Cardiac muscle cell (in vitro differentiated cells and primary cell): ENCODE results near the gene ZBTB47. TPM values are rescaled to one million over a fixed set of nuclear protein-coding genes. Genes with fewer than 3 reads are reported as not detected.

Experiments used
- DNase-seq, 2 donors: peaks; one replicate each; pipeline versions ENCODE4 v3.0.0 to v3.0.0-alpha.2; 2010 to 2017; ENCODE audit warnings: low read depth in 1 of 2, low spot score in 1 of 2
- H3K27ac ChIP-seq: fragments of 200-600 bp; sonication (generic); 2 replicates; pipeline ENCODE4 v1.5.1; 2016
- H3K27me3 ChIP-seq: fragments of 200-600 bp; sonication (generic); 2 replicates; pipeline ENCODE4 v1.6.0; 2016; ENCODE audit warnings: control low read depth
- H3K36me3 ChIP-seq: fragments of 200-600 bp; sonication (generic); 2 replicates; pipeline ENCODE4 v1.5.1; 2016; ENCODE audit warnings: control low read depth
- H3K4me1 ChIP-seq: fragments of 200-600 bp; sonication (generic); 2 replicates; pipeline ENCODE4 v1.8.1; 2017; ENCODE audit warnings: low read depth, mild to moderate bottlenecking, mixed run types
- H3K4me3 ChIP-seq: fragments of 200-600 bp; sonication (generic); 2 replicates; pipeline ENCODE4 v1.5.1; 2016; ENCODE audit warnings: mild to moderate bottlenecking
- H3K9me3 ChIP-seq: fragments of 200-600 bp; sonication (generic); 2 replicates; pipeline ENCODE4 v1.5.1; 2017; ENCODE audit warnings: low read depth, mild to moderate bottlenecking, control low read depth
- CTCF ChIP-seq: IDR thresholded peaks from 2 replicates; pipeline ENCODE4 v1.5.1; 2012; ENCODE audit warnings: low read depth, mild to moderate bottlenecking, low read length
- polyA plus RNA-seq: library from polyadenylated mRNA; unstranded; fragments of >200 nt; fragmentation: Nextera tagmentation; extraction: Ambion mirVana; gene quantifications from 2 replicates; pipeline ENCODE4 v1.2.1, GENCODE V29; 2016
- total RNA-seq: library from RNA; depleted of rRNA; stranded (reverse); fragments of >200 nt; gene quantifications from 2 replicates; pipeline ENCODE4 v1.2.3, GENCODE V29; 2016

The ZBTB47 gene
- total and polyA plus RNA-seq, 2 experiments from 2014 or later = 4.1 to 30.1 TPM

DNA sequence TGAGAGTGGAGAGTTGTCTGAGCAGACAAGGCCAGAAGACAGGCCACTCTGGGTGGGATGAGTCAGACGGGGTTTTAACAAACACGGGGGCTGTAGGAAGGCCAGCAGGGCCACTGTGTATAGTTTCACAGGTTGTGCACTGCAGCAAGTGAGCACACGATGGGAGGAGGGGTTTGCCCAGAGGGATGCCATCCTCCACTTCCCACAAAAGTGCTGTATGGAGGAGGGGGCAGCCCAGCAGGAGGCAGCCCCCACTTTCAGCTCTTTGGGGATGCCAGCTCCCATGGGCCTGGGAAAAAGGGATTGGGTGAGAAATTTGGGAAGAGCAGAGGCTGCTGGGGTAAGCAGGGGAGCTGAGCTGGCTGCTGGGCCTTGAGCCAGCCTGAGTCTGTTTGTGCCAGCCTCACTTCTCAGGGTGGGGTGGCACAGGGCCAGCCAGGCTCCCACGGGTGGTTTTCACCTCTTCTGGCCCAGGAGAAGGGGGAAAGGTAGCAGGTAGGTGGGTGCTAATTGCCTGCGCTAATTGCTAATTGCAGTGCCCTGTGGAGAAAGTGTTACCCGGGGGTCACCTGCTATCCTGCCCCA is 6.7 kb downstream of the ZBTB47 start:
- TF ChIP-seq CTCF = no peak
- H3K4me1 ChIP-seq = no peaks in the 10 kb centered on the region
- H3K9me3 ChIP-seq = no peaks in the 10 kb centered on the region
- no peaks in the 10 kb centered on the region for H3K27me3 ChIP-seq
- no peak overlapping the region for H3K27ac ChIP-seq
- H3K36me3 ChIP-seq = peaks cover 4% of the 10 kb centered on the region
- no peak for DNase-seq
- H3K4me3 ChIP-seq = no peak overlapping the region

- H3K27ac ChIP-seq = no peak overlapping the region
- no peak overlapping the region for H3K4me3 ChIP-seq
- H3K36me3 ChIP-seq = peaks cover 4% of the 10 kb centered on the region
- no peak for DNase-seq
- H3K4me1 ChIP-seq = peaks cover 1% of the 10 kb centered on the region
- no peaks in the 10 kb centered on the region for H3K27me3 ChIP-seq
- no peak for TF ChIP-seq CTCF
- H3K9me3 ChIP-seq = no peaks in the 10 kb centered on the region
Observed at GRCh38 chr3:42660898-42661297, 7.4 kb downstream of the ZBTB47 start.

DNA sequence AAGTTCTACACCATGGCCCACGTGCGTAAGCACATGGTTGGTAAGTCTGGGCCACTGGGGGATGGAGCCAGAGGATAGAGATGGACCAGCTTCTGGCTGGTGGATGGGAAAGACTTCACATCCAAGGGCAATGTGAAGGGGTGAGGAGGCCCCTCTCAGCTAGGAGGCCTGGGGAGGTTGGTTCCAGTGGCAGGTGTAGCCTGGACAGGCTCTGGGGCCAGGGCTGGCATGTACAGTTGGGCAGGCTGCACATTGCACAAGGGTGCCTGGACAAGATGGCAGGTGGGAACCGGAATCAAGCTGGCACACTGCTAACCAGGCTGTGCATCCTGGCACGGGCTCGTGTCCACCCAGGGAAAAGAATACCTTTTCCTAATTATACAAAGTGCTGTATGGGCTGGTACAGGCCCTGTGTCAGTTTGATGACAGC is 8.1 kb downstream of the ZBTB47 start:
- H3K9me3 ChIP-seq = no peaks in the 10 kb centered on the region
- peaks cover 8% of the 10 kb centered on the region for H3K4me1 ChIP-seq
- no peak overlapping the region for H3K27ac ChIP-seq
- DNase-seq = no peak
- TF ChIP-seq CTCF = no peak
- peaks cover 4% of the 10 kb centered on the region for H3K36me3 ChIP-seq
- H3K27me3 ChIP-seq = no peaks in the 10 kb centered on the region
- no peak overlapping the region for H3K4me3 ChIP-seq

DNA sequence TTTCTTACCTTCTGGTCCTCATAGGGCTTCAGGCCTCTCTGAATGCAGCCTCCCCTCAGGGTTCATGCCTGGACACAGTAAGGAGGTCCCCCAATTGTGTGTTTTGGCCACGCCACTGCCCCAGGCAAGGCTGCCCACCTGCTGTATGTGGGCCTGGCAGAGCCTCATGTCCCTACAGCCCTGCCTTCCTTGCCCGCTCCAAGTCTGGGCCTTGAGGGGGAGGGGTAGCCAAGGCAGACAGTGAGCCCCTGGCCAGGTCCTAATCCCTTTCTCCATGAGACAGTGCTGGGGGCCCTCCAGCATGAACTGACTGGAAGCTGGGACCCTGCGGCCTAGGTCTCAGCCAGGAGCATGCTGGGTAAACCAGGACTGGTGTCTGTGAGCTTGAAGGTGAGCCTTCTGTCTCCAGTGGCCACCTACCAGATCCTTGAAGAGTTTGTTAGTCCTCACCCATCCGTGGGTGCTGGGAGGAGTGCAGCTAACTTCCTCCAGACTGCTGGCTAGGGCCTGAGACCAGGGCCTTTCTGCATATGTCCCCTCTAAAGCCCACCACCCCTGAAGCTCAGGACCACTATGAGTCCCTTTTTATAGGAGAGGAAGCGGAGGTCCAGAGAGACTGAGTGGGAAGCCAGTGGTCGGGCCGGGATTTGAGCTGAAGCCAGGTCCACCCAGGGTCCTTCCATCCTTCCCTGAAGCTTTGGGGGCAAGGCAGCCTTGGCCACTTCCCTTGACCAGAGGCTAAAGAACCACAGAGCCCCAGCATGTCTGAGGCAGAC is 8.7 kb downstream of the ZBTB47 start:
- no peaks in the 10 kb centered on the region for H3K9me3 ChIP-seq
- TF ChIP-seq CTCF = no peak
- peaks cover 12% of the 10 kb centered on the region for H3K4me1 ChIP-seq
- peaks cover 4% of the 10 kb centered on the region for H3K36me3 ChIP-seq
- no peak for DNase-seq
- H3K27ac ChIP-seq = no peak overlapping the region
- no peaks in the 10 kb centered on the region for H3K27me3 ChIP-seq
- H3K4me3 ChIP-seq = no peak overlapping the region

DNA sequence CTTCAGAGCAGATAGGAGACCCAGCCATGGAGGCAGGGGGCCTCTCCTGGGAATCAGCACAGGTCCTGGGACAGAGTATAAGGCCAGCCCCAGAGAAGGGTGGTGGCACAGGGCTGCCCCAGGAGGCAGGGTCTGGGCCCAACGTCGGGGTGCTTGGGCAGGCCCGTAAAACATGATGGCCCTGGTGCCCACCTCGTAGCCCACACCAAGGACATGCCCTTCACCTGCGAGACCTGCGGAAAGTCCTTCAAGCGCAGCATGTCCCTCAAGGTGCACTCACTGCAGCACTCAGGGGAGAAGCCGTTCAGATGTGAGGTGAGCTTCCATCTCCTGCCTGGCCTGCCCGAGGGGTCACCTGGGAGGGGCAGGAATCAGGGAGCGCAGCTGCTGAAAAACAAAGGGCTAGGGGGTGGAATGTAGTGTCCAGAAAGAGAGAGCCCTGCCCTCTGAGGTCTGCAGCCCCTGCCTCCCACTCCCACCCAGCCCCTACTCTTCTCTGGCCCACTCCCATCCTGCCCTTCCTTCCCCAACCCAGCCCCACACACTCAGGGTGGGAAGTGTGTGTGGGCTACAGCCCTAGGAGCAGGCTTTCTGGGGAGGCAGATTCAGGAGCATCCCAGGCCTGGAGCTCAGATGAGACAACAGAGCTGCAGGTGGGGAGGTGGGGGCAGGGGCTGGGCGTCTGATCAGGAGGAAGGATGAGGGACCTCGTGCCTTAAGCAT is 9.5 kb downstream of the ZBTB47 start:
- Histone ChIP-seq H3K4me3 (no peak overlapping the region), H3K27me3 (no peaks in the 10 kb centered on the region), H3K27ac (no peak overlapping the region), H3K4me1 (peaks cover 12% of the 10 kb centered on the region), H3K9me3 (no peaks in the 10 kb centered on the region), H3K36me3 (peaks cover 4% of the 10 kb centered on the region)
- no peak for TF ChIP-seq CTCF
- no peak for DNase-seq
